SIG-M5 (cell line): Measurements from ENCODE around the gene CSPG4.
"Not testable (repeated sequence)": the region's sequence is repeated elsewhere in the genome, so short reads cannot be mapped to it uniquely, and the experiment has no call there.

Experiments used
- DNase-seq: peaks from one replicate; lab custom pipeline; 2025; lab: John Stamatoyannopoulos, UW

Gene CSPG4

GRCh38 chr15:75712668-75713337 is at the start of gene CSPG4:
Gene CSPG4, minus strand, starts transcription at chr15:75712848. Its CDS starts 93 bp downstream, at chr15:75712755.
- no peak for DNase-seq

DNA sequence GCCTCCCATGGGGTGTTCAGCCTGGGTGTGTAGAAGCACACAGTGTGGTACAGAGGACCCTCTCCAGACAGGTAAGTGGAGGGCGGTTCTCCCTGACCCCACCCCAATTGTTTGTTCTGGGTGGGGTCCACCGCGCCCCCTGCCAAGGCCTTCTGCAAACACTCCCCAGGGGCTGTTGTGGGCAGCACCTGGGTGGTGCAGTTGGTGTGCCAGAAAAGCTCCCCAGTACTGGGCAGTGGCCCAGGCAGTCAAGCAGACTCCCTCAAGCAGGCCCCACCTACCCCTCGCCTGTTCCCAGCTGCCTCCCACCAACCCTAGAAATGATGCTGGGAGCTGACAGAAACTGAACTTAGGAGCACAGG is 49.7 kb upstream of the CSPG4 start:
- not testable (repeated sequence) for DNase-seq

GRCh38 chr15:75761446-75762356 is 49.1 kb upstream of the CSPG4 start:
- DNase-seq = no peak

DNA sequence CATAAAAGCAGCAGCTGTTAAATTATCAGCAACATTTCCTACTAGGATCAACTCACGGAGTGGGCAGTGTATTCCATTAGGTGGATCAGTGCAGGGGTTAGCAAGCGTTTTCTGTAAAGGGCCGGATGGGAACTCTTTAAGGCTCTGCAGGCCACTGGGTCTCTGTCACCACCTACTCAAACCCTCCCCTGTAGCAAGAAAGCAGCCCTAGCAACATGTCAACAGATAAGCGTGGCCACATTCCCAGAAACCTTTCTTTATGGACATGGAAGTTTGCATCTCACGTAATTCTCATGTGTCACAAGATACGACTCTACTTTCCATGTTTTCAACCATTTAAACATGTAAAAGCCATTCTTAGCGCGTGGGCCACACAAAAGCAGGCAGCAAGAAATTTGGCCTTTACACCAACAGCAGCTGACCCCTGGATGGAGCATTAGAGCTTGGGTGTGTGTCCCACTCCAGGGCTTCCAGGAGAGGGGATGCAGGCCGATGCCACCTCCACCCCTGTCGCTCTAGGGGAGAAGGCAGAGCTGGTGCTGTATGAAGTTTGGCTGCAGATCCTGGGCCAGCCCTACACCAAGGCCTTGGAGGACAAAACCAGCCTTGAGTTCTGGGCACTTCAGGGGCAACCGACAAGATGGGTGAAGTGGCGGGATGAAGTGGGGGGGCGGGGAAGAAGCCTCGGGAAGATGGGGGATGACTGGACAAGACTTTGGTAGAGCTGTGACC is 48.2 kb upstream of the CSPG4 start:
- DNase-seq = no peak

GRCh38 chr15:75760131-75760520 is 47.5 kb upstream of the CSPG4 start:
- DNase-seq = not testable (repeated sequence)

GRCh38 chr15:75759416-75760130 is 46.9 kb upstream of the CSPG4 start:
- DNase-seq = no peak

- no peak for DNase-seq
Observed at GRCh38 chr15:75758071-75758872, 45.6 kb upstream of the CSPG4 start.

DNA sequence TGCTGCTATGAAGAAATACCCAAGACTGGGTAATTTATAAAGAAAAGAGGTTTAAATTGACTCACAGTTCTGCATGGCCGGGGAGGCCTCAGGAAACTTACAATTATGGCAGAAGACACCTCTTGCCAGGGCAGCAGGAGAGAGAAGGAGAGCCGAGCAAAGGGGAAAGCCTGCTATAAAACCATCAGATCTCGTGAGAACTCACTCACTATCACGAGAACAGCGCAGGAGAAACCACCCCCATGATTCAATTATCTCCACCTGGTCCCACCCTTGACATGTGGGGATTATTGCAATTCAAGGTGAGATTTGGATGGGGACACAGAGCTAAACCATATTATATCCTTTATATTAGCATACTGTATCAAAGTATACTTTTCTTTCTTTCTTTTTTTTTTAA is 42.2 kb upstream of the CSPG4 start:
- not testable (repeated sequence) for DNase-seq

DNA sequence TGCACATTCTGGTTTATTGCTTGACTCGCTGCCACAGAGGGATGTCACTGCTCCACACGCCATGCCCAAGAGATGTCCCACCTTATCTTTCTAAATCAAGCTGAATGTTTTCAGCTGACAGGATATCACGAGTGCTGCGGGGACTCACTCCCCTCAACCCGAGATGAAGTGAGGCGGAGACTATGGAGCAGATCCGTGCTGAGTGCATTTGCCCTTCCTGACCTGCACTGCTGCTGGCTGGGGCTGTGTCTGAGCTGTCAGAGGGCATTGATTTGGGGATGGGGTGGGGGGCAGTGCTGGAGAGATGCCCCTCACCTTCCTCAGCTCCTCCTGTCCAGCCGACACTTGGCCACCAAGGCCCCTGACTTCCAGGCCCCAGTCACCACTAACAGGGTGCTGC is 40.5 kb upstream of the CSPG4 start:
- no peak for DNase-seq

DNA sequence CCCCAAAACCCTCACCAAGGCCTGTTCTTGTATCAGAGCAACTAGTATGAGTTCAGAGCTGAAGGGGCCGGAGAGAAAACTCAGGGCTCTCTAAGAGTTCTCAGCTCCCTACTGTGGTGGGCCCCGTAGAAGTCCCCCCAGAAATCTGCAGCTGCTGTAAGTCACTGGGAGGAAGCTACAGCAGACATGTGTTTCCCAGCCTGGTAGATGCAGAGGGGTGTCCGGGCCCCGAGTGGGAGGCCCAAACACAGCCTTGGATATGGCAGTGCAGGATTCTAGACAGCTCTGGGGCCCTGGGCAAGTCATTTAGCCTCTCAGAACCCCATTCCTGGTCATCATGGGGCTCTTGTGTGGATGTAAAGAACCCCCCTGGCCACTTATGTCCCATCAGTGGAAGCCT is 39.2 kb upstream of the CSPG4 start:
- DNase-seq = no peak

DNA sequence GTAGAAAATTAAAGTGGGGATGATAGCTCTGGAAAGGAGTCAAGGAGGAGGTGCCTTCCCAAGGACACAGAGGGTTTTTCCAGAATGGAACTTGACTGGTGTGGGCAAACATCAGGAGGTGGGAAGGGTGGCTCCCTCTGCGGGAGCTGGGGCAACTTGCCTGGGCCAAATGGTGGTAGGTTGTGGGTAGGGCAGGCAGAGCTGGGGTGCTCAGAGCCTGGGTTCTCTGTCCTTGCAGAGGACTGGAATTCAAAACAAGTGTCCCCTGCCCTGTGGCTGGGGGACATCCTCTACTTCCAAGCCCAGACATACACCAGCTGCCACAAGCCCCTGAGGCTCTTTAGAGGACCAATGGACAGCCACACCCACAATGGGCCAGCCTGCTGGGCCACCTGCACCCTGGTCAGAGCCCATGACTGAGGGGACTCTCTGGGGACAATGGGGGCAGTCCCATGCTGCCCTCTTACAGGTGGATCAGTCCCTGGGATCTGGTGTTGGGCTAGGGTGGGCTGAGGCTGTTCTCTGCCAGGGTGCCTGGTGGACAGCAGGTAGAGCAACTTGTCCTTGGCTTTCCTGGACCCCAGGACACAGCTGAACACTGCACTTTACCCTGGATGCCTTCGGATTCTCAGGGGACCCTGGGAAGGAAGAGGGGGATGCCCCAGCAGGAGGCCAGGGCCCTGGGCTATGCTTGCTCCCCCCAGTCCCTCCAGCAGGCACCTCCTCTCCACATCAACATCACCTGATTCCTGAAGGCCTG is 38.6 kb upstream of the CSPG4 start:
- no peak for DNase-seq

DNA sequence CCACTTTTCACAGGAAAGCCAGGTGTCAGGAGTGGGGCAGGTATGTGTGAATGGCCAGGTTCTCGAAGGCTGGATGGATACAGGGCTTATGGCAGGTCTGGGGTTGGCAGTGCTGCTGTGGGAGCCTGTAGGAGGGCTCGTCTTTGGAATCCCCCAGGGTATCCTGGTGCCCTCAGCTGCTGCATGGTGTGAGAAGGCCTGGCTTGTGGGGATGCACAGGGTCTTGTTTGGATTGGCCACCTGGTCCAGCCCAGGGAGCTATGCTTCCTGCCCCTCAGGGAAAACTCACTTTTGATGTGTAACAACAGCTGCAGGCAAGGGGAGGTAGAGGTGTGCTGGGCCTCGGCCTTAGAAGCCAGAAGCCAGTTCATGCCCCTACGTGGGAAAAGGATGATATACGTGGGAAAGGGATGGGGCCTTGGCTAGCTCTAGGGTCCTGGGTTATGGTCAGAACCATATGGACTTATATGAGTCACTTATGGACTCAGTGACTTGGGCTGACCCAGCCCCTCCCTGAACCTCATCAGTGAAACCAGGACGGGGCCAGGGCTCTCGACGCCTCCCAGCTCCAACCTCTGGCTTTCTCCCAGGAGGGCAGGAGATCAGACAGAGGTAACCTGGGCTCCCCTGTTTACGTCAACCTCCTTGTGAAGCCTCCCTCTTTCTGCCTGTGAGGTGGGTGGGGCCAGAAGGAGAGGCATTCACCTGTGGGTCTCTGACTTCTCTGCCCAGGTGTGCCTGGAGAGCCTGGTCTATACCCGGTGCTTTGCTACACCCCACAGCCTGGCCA is 37.8 kb upstream of the CSPG4 start:
- DNase-seq = no peak

GRCh38 chr15:75749820-75750219 is 37.2 kb upstream of the CSPG4 start:
- DNase-seq = no peak

DNA sequence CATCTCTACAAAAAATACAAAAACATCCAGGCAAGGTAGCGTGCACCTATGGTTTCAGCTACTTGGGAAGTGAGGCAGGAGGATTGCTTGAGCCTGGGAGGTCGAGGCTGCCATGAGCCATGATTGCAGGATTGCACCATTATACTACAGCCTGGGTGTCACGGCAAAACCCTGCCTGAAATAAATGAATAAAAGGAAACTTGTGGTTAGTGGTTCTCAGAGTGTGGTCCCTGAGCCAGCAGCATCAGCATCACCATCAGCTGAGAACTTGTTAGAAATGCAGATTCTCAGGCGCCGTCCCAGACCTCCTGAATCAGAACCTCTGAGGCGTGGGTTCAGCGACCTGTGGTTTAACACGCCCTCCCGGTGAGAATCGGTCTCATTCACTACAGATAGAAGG is 36.2 kb upstream of the CSPG4 start:
- DNase-seq = not testable (repeated sequence)

GRCh38 chr15:75747121-75747520 is 34.5 kb upstream of the CSPG4 start:
- DNase-seq = not testable (repeated sequence)

GRCh38 chr15:75745305-75745704 is 32.7 kb upstream of the CSPG4 start:
- no peak for DNase-seq

- DNase-seq = not testable (repeated sequence)
Observed at GRCh38 chr15:75742346-75742745, 29.7 kb upstream of the CSPG4 start.

- DNase-seq = no peak
Observed at GRCh38 chr15:75739791-75740190, 27.1 kb upstream of the CSPG4 start.

DNA sequence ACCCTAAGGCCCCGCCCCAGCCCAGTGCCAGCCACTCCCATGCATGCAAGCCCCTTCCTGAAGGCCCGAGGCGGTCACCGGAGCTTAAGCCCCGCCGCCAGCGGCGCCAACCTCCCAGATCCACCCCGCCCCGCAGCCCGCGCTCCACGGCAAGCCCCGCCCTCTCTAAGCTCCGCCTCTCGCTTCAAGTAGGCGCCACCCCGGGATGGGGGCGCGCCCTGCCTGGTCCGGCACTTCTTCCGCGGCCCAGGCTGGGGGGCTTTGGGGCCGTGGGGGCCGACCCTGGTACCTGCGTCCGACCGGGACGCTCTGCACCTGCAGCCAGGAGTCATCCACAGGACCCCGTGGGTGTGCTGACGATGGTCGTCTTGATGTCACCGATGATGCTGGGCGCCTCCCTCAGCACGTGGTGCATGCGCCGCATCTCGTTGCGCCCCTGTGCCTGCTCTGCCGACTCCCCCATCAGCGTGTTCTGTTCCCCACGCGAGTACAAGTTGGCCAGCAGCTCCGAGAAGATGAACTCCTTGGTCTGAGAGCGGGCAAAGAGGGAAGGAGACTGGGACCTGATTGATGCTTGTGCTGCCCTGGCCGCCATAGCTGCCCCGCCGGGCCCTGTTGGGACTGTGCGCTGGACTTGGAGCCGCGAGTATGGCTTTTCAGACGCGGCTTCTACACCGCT is 26.1 kb upstream of the CSPG4 start:
- peak; percentile 36 for DNase-seq
